HuH-7.5 (cell line): ENCODE measurements around the gene PUSL1.

Experiments used
- DNase-seq: peaks from one replicate; pipeline ENCODE4 v3.0.0; 2011; ENCODE audit warnings: low spot score

Gene PUSL1, protein sequence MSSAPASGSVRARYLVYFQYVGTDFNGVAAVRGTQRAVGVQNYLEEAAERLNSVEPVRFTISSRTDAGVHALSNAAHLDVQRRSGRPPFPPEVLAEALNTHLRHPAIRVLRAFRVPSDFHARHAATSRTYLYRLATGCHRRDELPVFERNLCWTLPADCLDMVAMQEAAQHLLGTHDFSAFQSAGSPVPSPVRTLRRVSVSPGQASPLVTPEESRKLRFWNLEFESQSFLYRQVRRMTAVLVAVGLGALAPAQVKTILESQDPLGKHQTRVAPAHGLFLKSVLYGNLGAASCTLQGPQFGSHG

DNA sequence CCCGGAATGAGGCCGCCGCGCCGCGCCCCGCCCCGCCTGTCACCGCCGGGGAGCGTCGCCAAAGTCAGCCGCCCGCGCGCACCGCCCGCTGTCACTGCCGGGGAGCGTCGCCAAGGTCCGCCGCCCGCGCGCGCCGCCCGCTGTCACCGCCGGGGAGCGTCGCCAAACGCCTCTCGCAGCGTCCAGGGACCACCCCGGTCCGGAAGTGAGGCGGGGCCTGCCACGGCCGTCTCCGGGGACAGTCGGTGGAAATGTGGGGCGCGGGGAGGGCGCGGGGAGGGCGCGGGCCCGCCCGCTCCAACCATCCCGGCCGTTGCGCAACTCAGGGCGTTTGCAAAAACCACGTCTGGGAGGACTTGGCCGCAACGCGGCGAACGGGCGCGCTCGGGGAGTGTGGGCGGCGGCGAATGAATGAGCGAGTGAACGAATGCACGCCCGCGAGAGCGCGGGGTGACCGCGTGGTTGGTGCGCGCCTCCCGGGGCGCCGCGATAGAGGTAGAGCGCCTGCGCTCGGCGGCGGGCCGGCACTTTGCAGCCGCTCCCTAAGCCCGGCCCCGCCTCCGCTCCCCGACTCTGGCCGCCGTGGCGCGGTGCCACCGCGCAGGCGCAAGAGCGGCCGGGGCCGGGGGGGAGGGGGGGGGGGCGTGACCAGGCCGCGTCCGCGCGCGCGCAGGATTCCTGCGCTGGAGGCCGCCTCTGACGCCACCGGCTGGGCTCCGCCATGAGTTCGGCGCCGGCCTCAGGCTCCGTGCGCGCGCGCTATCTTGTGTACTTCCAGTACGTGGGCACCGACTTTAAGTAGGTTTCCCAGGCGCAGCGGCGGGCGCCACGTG lies at the start of gene PUSL1, which contains the start of gene ACAP3:
PUSL1 (plus strand) TSS at position 675 of the 833 bp plus-strand sequence; CDS start at position 722, 47 bp downstream.
ACAP3 (minus strand) TSS at position 8 of the 833 bp plus-strand sequence. CDS start 115 bp downstream, outside the sequence.
- peak; percentile 98 for DNase-seq

DNA sequence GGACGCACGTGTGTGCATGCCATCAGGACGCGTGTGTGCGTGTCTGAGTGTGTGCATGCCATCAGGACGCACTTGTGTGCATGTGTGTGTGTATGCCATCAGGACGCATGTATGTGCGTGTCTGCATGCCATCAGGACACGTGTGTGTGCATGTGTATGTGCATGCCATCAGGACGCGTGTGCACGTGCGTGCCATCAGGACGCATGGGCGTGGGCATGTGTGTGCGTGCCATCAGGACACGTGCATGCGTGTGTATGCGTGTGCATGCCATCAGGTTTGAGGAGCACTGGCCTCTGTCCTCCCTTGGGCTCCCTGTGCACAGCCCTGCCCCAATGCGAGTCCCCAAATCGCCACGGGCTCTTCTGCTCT lies 49.3 kb upstream of the PUSL1 start:
- no peak for DNase-seq

DNA sequence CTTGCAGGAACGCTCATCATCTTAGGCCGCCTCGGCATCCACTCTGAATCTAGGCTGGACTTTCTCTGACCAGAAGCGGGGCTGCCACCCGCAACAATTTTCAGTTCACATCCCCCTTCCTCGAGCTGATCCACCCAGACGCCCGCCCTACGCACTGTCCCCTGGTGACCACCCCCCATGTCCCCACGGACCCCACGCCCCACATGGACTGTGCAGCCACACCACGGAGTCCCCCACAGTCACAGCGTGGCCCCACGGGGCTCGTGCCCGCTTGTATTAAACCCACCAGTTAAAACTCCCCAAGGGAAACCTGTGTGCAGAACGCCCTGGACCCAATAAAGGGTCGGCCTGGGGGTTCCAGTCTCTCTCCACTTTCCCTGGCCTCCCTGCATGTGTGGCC lies 48.9 kb upstream of the PUSL1 start:
- no peak for DNase-seq

DNA sequence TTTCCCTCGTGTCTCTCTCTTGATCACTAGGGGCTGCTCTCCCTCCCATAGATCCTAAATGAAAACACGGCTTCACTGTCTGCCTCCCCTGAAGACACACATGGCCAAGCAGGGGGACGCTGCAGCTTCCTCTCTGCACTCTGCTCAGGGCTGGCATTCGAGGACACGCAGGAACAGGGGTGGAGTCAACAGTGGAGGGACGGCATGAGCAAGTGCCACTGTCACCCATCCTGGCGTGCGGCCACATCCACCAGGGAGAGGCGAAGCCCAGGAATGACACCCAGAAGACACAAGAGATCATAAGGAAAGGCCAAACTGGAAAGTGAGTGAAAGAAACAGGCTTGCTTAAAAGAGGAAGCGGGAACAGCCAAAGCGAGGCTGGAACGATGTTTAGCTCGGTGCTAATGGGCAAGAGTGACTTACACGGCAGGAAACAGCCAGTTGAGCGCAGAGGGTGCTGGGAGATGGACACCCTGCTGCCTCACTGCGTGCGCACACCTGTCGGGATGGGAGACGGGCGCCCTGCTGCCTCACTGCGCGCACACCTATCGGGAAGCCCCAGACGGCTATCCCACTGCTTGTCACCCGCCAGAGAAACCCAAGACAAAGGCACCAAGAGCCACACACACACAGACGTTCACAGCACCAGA lies 48.3 kb upstream of the PUSL1 start:
- DNase-seq, result no peak

DNA sequence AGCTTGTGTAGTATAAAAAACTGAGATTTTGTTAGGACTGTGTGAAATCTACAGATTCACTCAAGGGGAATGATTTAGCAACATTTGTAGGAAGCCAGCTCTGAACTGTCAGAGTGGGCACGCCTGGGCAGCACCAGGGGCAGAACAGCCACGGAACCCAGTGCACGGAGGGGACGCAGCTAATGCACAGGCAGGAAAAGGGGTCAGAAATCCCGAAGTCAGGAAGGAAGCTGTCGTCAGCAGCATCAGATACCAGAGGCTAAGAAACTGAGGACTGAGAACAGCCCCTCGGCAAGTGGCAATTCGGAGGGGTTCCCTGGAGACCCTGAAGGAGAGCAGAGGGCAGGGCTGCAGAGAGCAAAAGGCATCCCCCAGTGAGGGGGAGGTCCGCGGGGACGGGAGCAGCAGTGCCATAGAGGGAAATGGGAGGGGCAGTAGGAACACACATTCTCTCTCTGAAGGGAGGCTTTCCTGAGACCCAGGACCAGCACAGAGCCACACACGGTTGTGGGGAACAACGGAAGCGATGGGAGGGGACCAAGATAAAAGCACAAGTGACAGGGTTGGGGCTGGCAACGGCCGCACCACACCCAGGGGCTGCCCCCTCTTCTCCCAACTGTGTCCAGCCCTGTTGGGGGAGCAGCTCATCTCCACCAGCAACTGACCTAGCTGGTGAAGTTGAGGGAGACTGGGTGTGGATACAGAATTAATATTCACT lies 47.4 kb upstream of the PUSL1 start:
- no peak for DNase-seq

DNA sequence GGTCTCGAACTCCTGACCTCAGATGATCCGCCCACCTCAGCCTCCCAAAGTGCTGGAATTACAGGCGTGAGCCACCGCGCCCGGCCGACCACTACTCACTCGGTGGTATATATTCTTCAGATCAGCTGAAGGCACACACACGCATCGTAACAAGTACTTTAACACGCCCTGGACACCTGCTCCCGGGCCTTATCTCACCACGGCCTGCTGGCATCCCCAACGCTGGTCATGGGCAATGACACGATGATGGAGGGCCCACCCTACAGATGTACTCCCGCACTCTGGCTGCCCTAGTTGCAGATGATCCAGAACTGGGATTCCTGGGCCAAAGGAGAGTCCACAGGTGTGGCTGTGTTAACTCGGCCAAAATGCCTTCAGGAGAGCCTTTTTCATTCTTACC lies 46.3 kb upstream of the PUSL1 start:
- DNase-seq, result no peak

DNA sequence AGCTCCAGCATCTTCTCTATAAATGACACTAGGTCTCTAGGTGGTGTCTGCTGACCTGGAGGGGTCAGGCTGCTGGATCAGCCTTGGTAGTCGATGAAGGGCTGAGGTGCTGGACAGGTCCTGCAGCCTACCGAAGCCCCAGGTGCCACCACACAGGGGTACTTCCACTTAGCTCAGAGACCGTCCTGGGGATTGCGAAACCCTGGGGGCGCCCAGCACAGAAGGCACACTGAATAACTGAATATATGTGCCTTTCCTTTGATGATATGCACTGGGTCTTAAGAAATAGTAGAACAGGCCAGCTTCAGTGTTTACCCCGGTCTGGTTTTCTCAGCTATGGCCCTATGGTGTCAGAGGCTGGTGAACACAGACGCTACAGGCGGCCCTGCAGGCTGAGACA lies 45.6 kb upstream of the PUSL1 start:
- no peak for DNase-seq

DNA sequence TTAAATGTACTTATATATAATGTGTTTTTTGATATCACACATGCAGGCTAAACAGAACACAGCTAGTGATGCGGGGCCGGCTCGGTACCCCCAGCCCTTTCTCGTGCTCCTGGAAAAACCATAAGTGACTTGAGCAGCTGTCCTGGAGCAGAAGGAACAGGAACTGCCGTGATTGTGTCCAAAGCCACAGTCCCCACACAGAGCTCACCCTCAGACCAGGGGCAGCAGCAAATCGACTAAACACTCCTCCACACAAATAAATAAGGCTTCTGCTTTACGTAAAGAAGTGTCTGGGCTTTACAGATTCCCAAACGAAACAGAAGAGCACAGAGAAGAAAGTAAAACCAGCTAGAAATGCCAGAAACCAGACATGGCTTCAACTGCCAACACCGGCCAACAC lies 44.4 kb upstream of the PUSL1 start:
- no peak for DNase-seq

DNA sequence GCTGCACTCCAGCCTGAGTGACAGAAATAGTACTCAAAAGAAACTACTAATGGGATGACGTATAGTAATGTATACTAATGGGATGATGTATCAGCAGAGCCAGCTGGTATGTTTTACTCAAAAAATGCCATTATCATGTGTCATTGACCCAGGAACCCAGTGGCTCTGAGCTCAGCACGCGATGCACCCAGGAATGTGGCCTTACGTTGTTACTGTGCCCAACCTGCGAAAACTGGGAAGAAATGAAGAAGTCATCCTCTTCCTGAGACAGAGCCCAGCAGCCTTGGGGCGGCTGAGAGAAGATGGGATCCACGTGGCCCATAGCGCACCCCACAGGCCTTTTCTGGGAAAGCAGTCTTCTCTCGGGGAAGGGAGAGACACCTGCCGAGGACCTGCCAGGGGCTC lies 43.5 kb upstream of the PUSL1 start:
- no peak for DNase-seq

DNA sequence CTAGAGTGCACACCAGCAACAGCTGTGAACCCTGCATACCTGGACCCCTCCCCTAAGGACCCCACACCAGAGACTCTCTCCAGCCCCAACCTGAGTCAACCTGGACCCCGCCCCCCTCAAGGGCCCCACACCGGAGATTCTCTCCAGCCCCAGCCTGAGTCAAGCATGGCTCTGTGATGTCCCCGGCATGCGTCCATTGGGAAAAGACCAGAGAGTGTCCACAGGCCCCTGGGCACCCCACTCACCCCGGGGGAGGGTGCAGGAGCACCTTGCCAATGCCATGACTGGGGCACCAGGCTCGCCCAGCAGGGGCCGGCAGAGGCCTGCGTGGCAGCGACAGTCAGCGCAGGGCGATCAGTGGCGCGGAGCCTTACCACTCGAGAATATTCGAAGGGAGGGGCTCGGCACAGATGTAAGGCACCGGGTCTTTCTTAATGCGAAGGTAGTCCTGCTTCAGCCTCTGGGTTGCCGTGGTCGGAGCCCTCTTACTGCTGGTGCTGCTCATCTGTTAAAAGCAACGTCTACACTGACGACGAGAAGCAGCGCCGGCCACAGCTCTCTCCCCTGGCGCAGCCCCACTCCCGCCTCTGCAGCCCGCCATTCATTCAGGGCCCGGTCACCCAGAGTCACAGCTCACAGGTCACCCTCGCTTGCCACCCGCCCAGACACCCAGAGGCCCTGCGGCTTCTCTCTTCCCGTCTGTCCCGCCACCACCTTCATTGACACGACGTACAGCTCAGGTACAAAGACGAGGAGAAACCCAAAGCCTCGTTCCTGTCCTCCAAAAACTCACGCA lies 40.7 kb upstream of the PUSL1 start:
- DNase-seq, result no peak

DNA sequence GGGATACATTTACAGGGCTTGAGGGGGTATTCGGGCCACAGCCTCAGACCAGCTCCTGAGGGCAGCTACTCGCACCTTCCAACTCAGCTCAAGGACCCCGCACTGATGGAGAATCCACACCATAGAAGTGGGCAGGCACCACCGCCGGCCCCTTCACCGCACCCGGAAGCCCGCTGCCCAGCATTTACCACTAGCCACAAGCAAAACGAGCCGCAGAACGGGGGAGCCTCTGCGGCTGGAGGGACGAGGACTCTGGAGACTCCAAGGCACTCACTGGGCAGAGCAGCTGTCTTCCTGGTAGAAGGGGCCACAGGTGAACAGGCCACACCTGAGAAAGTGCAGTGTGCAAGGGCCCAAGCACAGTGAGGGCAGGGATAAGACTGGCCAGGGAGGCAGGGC lies 40.1 kb upstream of the PUSL1 start:
- no peak for DNase-seq

DNA sequence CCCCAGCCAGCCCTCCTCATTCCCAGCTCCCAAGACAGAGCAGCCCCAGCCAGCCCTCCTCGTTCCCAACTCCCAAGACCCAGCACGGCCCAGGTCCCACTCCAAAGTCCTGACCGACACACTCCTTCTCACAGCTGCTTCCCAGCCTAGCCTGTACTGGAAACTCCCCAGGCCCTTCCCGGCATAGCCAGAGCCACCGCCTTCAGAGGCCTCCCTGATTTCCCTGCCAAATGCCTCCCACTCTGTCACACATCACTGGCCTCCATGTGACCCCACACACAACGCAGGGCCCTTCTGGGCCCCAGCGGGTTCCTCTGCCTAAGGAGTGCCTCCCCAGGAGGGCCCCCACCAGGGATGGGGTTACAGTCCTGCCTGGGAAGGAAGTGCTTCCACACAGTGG lies 37.6 kb upstream of the PUSL1 start:
- DNase-seq, result no peak

DNA sequence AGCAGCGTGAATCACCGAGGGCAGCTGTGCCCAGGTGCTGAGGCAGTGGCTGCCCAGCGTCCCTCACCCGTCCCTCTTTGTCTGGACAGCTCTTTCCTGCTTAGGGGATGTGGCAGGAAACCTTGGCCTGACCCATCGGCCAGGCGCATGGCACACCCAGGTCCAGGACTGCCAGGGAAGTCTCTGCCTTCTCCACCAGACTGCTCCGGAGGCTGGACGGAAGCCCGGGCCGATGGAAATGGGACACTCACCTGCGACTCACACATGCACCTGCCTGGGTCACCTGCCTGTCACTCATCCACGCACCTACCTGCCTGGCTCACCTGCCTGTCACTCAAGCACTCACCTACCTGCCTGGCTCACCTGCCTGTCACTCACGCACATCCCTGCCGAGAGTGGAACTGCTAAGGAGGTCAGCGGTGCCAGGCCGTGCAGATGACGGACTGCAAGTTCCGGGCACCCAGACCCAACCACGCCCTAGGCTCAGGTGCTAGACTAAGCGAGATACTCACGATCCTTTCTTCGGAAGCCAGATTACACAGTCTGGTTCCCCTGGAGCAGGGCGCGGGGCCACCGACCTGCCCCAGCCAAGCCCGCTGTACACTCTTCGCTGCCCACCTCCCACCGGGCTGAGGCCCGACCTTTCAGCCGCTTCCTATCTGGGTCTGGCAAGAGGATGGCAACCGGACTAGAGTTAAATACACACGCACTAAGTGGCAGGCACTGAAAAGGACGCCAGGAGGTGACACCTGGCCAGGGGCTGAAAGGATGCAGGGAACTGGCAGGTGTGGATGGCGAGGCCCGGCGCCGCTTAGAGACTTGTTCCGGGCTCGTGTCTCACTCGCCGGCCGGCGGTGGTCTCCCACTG lies 35.8 kb upstream of the PUSL1 start:
- no peak for DNase-seq

DNA sequence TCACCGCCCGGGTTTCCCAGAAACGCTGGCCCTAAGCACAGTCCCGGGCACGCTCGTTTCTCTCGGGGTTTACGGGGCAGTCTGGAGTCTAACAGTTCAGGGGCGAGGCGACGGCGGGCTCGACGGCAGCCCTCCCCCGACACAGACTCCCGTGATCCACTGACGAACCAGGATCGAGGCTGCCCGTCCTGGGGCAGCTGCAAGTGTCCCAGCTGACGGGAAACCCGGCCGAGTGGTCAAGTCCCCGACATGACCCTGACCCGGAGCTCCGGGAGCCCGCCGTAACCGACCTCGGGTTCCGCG lies 35.2 kb upstream of the PUSL1 start:
- DNase-seq, result no peak

DNA sequence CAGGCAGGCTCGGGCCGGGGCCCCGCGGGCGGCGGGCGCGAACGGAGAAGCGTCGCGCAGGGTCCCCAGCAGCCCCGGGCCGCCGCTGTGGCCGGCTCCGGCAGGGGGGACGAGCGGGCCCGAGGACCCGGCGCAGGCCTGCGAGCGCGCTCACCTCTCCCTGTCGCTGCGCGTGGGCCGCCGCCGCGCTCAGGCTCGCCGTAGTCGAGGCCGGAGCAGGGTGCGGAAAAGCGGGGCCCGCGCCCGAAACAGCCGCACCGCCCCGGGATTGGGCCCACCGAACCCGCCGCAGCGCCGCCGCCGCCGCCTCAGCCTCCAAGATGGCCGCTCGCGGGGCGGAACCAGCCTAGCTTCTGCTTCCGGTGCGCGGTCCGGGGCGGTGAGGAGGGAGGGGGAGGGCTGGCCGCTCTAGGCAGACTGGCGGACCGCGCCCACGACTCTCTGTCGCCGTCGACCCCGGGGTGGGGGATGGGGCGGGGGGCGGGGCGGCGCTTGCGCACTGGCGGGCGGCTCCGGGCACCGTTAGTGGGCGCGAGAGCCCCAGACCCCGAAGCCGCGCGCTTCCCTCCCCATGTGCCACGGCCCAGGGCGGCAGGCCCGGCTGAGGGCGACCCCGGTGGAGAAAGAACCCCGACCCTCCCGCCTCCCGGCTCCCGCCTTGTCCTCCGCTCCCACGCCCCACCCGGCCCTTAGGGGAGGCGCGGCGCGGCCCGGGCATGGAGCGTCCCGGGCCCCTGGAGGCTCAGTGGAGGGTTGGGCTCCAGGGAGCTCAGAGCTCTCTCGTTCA lies 34.7 kb upstream of the PUSL1 start, which contains the start of gene UBE2J2:
UBE2J2 (minus strand) TSS at position 343 of the 787 bp plus-strand sequence. CDS start 5,862 bp downstream, outside the sequence.
- peak; percentile 97 for DNase-seq

DNA sequence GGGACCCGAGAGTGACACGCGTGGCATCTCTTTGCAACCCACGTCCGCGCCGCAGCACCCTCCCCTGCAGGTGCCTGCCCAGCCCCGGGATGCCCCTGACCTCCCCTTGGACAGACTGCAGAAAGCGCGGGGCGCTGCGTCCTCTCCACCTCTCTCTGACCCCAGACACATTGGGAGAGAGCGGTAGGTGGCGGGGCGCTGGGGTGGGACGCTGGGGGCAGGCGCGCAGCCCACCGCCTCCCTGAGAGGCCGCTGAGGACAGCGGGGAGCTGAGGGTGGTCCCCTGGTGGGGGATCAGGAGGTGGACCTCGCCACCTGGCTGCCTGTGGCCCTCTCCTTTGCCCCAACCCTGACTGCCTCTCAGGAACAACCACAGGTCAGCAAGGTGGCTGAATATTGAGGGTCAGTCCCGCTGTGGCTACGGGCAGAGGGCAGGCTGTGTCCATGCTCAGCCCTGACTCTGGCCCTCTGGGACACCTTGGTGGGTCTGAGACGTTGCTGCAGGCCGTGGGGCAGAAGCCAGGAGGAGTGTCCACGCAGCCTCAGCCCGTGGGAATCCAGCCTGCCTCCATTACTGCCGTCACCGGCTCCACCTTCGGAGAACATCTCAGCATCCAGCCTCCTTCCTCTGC lies 34.0 kb upstream of the PUSL1 start:
- no peak for DNase-seq

DNA sequence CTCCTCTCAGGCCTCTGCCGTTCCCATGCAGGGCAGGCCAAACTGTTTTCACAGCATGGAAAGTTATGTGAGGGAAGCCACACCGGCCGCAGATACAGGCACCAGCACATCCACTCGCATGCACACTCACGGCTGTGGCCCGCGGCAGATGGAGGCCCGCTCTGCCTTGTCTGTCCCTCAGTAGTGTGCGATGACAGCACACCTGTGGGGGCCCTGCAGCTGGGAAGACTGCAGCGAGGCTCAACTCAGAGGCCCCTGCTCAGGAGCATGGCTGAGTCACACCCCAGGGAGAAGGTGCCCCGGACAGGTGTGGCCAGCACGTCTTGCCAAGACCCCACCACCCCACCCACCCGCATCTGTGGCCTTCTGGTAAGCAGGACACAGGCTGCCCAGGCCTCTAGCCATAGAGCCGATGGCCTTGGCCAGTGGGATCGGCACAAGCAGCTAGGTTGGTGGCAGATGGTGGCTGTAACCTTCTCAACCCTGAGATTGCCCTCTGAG lies 33.4 kb upstream of the PUSL1 start:
- DNase-seq, result no peak

DNA sequence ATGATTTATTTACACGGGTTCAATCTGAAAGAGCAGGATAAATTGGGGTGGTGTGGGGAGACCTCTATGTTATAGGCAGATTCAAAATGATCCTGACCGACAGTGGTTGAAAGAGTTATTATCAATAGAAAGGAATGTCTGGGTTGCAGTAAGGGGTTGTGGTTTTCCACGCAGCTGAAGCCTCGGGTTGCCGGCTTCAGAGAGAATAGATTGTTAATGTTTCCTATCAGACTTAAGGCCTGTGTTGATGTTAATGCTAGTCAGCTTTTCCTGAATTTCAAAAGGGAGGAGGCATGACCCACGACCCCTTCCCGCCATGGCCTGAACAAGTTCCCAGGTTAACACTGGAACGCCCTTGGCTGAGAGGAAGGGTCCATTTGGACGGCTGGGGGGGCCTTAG lies 32.6 kb upstream of the PUSL1 start:
- no peak for DNase-seq

DNA sequence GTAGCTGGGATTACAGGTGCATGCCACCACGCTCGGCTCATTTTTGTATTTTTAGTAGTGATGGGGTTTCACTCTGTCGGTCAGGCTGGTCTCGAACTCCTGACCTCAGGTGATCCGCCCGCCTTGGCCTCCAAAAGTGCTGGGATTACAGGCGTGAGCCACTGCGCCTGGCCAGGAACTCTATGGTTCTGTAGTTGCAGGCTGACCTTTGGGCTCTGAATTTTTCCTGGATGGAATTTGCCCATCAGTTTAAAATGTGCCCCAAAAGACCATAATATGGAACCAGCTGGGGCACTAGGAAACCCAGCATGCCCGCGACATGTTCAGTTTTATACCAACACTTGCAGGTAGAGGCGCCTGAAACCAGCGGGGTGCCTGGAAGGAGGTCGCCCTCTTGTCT lies 29.8 kb upstream of the PUSL1 start:
- no peak for DNase-seq
